Measurements from ENCODE around the gene BMP8B. TPM values are rescaled to one million over a fixed set of nuclear protein-coding genes. Genes with fewer than 3 reads are reported as not detected.

The BMP8B gene
- total and polyA plus RNA-seq, 2 donors (not counting 1 experiment from before 2014, with no cell fraction given), result 1.5 to 2.3 TPM

- CTCF ChIA-PET, result no interaction called here
- TF ChIP-seq EZH2 (IDR thresholded peaks at IDR 0.05; ENCODE audit: borderline replicate concordance, insufficient read depth, low read depth, low read length, poor library complexity, severe bottlenecking), result no peak
- TF ChIP-seq, protein P1, sequence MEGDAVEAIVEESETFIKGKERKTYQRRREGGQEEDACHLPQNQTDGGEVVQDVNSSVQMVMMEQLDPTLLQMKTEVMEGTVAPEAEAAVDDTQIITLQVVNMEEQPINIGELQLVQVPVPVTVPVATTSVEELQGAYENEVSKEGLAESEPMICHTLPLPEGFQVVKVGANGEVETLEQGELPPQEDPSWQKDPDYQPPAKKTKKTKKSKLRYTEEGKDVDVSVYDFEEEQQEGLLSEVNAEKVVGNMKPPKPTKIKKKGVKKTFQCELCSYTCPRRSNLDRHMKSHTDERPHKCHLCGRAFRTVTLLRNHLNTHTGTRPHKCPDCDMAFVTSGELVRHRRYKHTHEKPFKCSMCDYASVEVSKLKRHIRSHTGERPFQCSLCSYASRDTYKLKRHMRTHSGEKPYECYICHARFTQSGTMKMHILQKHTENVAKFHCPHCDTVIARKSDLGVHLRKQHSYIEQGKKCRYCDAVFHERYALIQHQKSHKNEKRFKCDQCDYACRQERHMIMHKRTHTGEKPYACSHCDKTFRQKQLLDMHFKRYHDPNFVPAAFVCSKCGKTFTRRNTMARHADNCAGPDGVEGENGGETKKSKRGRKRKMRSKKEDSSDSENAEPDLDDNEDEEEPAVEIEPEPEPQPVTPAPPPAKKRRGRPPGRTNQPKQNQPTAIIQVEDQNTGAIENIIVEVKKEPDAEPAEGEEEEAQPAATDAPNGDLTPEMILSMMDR (IDR thresholded peaks at IDR 0.05), result no peak
- Histone ChIP-seq H3K9ac (ENCODE audit: low read length) (no peak overlapping the region), H3K4me2 (replicated peaks; ENCODE audit: low read depth, low read length, poor library complexity, severe bottlenecking) (no peak overlapping the region), H3K4me1 (ENCODE audit: control insufficient read depth in 2 of 2, insufficient read depth in 2 of 2, low read length in 2 of 2) (no peaks in the 10 kb centered on the region), H4K20me1 (ENCODE audit: control insufficient read depth, insufficient read depth, low read length, poor library complexity, severe bottlenecking) (no peaks in the 10 kb centered on the region), H3K79me2 (ENCODE audit: control insufficient read depth, insufficient read depth, low read length) (no peaks in the 10 kb centered on the region), H3K4me3 (ENCODE audit: control extremely low read depth in 1 of 5, extremely low read depth in 1 of 5, insufficient read depth in 1 of 5, low read depth in 2 of 5, low read length in 4 of 5) (no peak overlapping the region), H3K9me3 (ENCODE audit: control extremely low read depth in 1 of 3, control insufficient read depth in 2 of 3, insufficient read depth in 1 of 3, low read length in 2 of 3) (no peaks in the 10 kb centered on the region), H2AFZ (ENCODE audit: insufficient read depth, low read depth, low read length, poor library complexity, severe bottlenecking) (no peak overlapping the region), H3K27me3 (replicated peaks in 1 of 4; ENCODE audit: control extremely low read depth in 1 of 4, control insufficient read depth in 3 of 4, insufficient read depth in 4 of 4, low read length in 3 of 4) (peaks cover 0 to 3% (median 0%) of the 10 kb centered on the region in 4 experiments), H3K27ac (ENCODE audit: low read length in 2 of 2) (no peak overlapping the region), H3K36me3 (replicated peaks in 1 of 2; ENCODE audit: control extremely low read depth in 1 of 2, control insufficient read depth in 1 of 2, extremely low read depth in 1 of 2, insufficient read depth in 2 of 2, low read length in 1 of 2) (no peaks in the 10 kb centered on the region)
- no CpG with 5 or more reads among the region's 4 CpGs for WGBS (ENCODE audit: insufficient coverage)
- H3K4me1 Mint-ChIP-seq, result no peaks in the 10 kb centered on the region
- POLR2A ChIA-PET, result no interaction called here
- no peak overlapping the region for H3K4me3 Mint-ChIP-seq
- intact Hi-C loops (cut with micrococcal nuclease), result no loop called here
- no peak overlapping the region for H3K27ac Mint-ChIP-seq
- H3K9me3 Mint-ChIP-seq (ENCODE audit: insufficient read depth), result no peaks in the 10 kb centered on the region
- peaks cover 18% of the 10 kb centered on the region for H3K27me3 Mint-ChIP-seq
- DNase-seq, result no peak
- ATAC-seq (ENCODE audit: low read depth), result no peak
Measured at GRCh38 chr1:39707506-39707905, 81.2 kb downstream of the BMP8B start.

Small RNAs within 50 kb of the gene (small RNA-seq; reads per million reads assigned to genes)
- gene AL033527.1 (ENCODE audit: insufficient read length, low read depth, low replicate concordance) (not detected), gene RNU7-121P (ENCODE audit: insufficient read length, low read depth, low replicate concordance) (not detected)

Other genes starting within 250 kb of the BMP8B start
- 206 and 229 TPM in 2 replicates for gene PABPC4, start 212.1 kb downstream of the BMP8B start, total RNA-seq
- 138 and 179 TPM in 2 replicates for gene PABPC4, start 212.1 kb downstream of the BMP8B start, polyA plus RNA-seq
- 0.10 and 0.12 TPM in 2 replicates for gene HEYL, start 149.2 kb downstream of the BMP8B start, total RNA-seq
- not detected in 2 replicates for gene HEYL, start 149.2 kb downstream of the BMP8B start, polyA plus RNA-seq
- not detected in 2 replicates for gene NT5C1A, start 116.8 kb downstream of the BMP8B start, total RNA-seq
- gene NT5C1A, start 116.8 kb downstream of the BMP8B start, polyA plus RNA-seq, result not detected in 2 replicates
- gene HPCAL4, start 97.4 kb downstream of the BMP8B start, total RNA-seq, result not detected in 2 replicates
- gene HPCAL4, start 97.4 kb downstream of the BMP8B start, polyA plus RNA-seq, result 0.13 TPM in 1 of 2 replicates, not detected in the other
- gene PPIE, start 50.0 kb downstream of the BMP8B start, total RNA-seq, result 68.6 and 69.4 TPM in 2 replicates
- 64.4 and 78.3 TPM in 2 replicates for gene PPIE, start 50.0 kb downstream of the BMP8B start, polyA plus RNA-seq
- gene OXCT2, start 17.5 kb downstream of the BMP8B start, total RNA-seq, result 1.0 and 1.5 TPM in 2 replicates
- gene OXCT2, start 17.5 kb downstream of the BMP8B start, polyA plus RNA-seq, result 1.9 and 2.6 TPM in 2 replicates
- gene TRIT1, start 94.6 kb upstream of the BMP8B start, total RNA-seq, result 22.2 and 25.8 TPM in 2 replicates
- gene TRIT1, start 94.6 kb upstream of the BMP8B start, polyA plus RNA-seq, result 8.9 and 9.4 TPM in 2 replicates
- 0.49 and 0.62 TPM in 2 replicates for gene MYCL, start 113.1 kb upstream of the BMP8B start, total RNA-seq
- gene MYCL, start 113.1 kb upstream of the BMP8B start, polyA plus RNA-seq, result 0.03 and 0.07 TPM in 2 replicates
- gene MFSD2A, start 166.3 kb upstream of the BMP8B start, total RNA-seq, result 3.9 TPM in 2 replicates
- 1.8 and 5.5 TPM in 2 replicates for gene MFSD2A, start 166.3 kb upstream of the BMP8B start, polyA plus RNA-seq

Measured in B cell (primary cell).